Small intestine (tissue), 7 donors: ENCODE data around the gene SCAMP5. TPM values are rescaled to one million over a fixed set of nuclear protein-coding genes. Genes with fewer than 3 reads are reported as not detected.

Source experiments
- DNase-seq, 2 donors: peaks; one replicate each; pipeline versions ENCODE4 v3.0.0 to v3.0.0-alpha.2; 2013
- FAIRE-seq: peaks from 2 replicates; lab custom pipeline; 2012; peaks lifted over from hg19 to GRCh38; lab: Jason Lieb, UNC
- H3K27ac ChIP-seq, 3 donors: one replicate each; pipeline ENCODE4 v1.5.1; 2013; ENCODE audit warnings: low read length in 2 of 3, mild to moderate bottlenecking in 2 of 3, control low read depth in 1 of 3, inconsistent platforms in 1 of 3, low read depth in 1 of 3, moderate library complexity in 1 of 3
- H3K27me3 ChIP-seq, 3 donors: one replicate each; pipeline ENCODE4 v1.6.1; 2013; ENCODE audit warnings: low read length in 3 of 3, inconsistent platforms in 1 of 3; ENCODE audit not compliant: control insufficient read depth in 3 of 3, insufficient read depth in 3 of 3
- H3K36me3 ChIP-seq, 3 donors: one replicate each; pipeline ENCODE4 v1.6.1; 2013; ENCODE audit warnings: low read length in 3 of 3, inconsistent platforms in 1 of 3, low read depth in 1 of 3, mild to moderate bottlenecking in 1 of 3, moderate library complexity in 1 of 3; ENCODE audit not compliant: control insufficient read depth in 3 of 3, insufficient read depth in 2 of 3
- H3K4me1 ChIP-seq, 3 donors: one replicate each; pipeline ENCODE4 v1.6.1; 2013; ENCODE audit warnings: low read length in 2 of 3, inconsistent platforms in 1 of 3, low read depth in 1 of 3, mild to moderate bottlenecking in 1 of 3, moderate library complexity in 1 of 3; ENCODE audit not compliant: control insufficient read depth in 3 of 3, insufficient read depth in 2 of 3
- H3K4me3 ChIP-seq, 3 donors: one replicate each; pipeline ENCODE4 v1.5.1; 2013; ENCODE audit warnings: low read length in 3 of 3, control low read depth in 1 of 3, inconsistent platforms in 1 of 3, low read depth in 1 of 3, mild to moderate bottlenecking in 1 of 3, moderate library complexity in 1 of 3
- H3K9me3 ChIP-seq, 2 donors: one replicate each; pipeline ENCODE4 v1.6.1; 2013; ENCODE audit warnings: low read depth in 1 of 2, low read length in 1 of 2; ENCODE audit not compliant: control insufficient read depth in 2 of 2, insufficient read depth in 1 of 2
- WGBS, 3 donors: extraction: QIAGEN DNeasy Blood & Tissue Kit; methylation state at CpG; one replicate each; pipeline ENCODE4 v1.1.7; 2013; 5-methylcytosine and 5-hydroxymethylcytosine counted together
- polyA plus RNA-seq, 4 donors: library from polyadenylated mRNA; stranded (reverse) in 3 of 4; unstranded in 1 of 4; fragments of 200-250 nt in 3 of 4; fragments of 120-200 nt in 1 of 4; gene quantifications; one replicate each; pipeline versions ENCODE4 v1.2.1 to v1.2.3, GENCODE V29; 2013
- donor health status: healthy with polysubstance abuse.
- donor health status: control.
- donor health status: control.
- donor health status: Bipolar disorder and iron deficiency.
- donor health status: healthy.

The SCAMP5 gene
- polyA plus RNA-seq, 4 donors: 22.8 to 78.1 (median 56.8) TPM

DNA sequence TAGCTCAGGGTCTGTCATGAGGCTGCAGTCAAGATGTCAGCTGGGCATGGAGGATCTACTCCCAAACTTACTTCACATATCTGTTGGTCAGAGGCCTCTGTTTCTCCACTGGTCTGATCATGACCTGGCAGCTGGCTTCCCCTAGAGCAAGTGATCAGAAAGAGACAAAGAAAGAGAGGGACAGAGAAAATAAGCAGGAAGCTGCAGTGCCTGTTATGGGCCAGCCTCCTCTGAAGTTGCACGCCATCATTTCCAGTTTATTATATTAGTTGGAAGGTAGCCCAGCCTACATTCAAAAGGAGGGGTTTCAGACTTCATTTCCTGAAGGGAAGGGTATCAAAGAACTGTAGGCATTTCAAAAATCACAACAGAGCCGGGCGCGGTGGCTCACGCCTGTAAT lies 33.7 kb upstream of the SCAMP5 start:
- peaks cover 0 to 43% (median 0%) of the 10 kb centered on the region in 3 donors for H3K27me3 ChIP-seq
- H3K9me3 ChIP-seq: no peaks in the 10 kb centered on the region
- peaks cover 0 to 25% (median 0%) of the 10 kb centered on the region in 3 donors for H3K4me1 ChIP-seq
- 38 to 72% (median 58%) methylated on average over 5 of the region's 5 CpGs for WGBS, 3 donors
- H3K36me3 ChIP-seq: no peaks in the 10 kb centered on the region
- no peak overlapping the region for H3K27ac ChIP-seq
- no peak for DNase-seq
- H3K4me3 ChIP-seq: no peak overlapping the region
- FAIRE-seq: no peak

DNA sequence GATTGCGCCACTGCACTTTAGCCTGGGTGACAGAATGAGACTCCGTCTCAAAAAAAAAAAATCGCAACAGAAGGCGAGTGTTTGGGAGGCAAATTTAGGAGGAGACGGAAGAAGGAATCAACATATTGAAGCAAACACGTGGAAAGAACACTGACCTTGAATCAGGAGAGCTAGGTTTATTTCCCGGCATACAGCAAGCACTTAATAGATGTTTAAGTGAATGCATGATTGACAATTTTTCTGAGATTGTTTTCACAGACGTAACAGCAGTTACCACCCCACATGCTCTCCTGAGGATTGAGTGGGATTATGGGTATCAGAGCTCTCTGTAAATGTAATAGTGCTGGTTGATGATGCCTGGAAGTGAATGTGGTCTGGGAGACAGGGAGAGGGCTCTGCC lies 33.1 kb upstream of the SCAMP5 start:
- FAIRE-seq (no peak), DNase-seq (no peak)
- Histone ChIP-seq H3K36me3 (no peaks in the 10 kb centered on the region), H3K27me3 (peaks cover 0 to 42% (median 0%) of the 10 kb centered on the region in 3 donors), H3K9me3 (no peaks in the 10 kb centered on the region), H3K4me3 (no peak overlapping the region), H3K27ac (no peak overlapping the region), H3K4me1 (peaks cover 0 to 21% (median 0%) of the 10 kb centered on the region in 3 donors)
- WGBS, 3 donors: 80 to 86% (median 85%) methylated on average over 8 of the region's 8 CpGs

DNA sequence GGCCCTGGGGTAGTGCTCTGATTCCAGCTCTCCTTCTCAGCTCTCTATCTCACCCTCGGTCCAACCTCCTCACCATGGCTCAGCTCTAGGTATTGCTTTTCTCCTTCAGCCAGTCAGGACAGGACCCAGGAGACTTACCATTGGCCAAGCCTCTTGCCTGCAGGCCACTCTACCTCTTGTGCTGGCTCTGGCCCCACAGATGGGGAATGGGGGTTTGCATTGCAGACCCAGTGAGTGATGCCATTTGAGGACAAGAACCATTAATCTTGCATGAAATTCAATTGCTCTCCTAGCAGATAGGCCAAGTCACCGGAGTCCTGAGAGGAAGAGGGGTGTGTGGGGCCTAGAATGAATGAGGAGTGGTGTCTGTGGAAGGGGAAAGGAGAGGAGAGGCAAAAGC lies 32.7 kb upstream of the SCAMP5 start:
- Histone ChIP-seq H3K27me3 (peaks cover 0 to 37% (median 0%) of the 10 kb centered on the region in 3 donors), H3K27ac (no peak overlapping the region), H3K9me3 (no peaks in the 10 kb centered on the region), H3K4me3 (no peak overlapping the region), H3K36me3 (no peaks in the 10 kb centered on the region), H3K4me1 (peaks cover 0 to 17% (median 0%) of the 10 kb centered on the region in 3 donors)
- DNase-seq: no peak
- 64 to 89% (median 78%) methylated on average over 2 of the region's 2 CpGs for WGBS, 3 donors
- FAIRE-seq: no peak

DNA sequence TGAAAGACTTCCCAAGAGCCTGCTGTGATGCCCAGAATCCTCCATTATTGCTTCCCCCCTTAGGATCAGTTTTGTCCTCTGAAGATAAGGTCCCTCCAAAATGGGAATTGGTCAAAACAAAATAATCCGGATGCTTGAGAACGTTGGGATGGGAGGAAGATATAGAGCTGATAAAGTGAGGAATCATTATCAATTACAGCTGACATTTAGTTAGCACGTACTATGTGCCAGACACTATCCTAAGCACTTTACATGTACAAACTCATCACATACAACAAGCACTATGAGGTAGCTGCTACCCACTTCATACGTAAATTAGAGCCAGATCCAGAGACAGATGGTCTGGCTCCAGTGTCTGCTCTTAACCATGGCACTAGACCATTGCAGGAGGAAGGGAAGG lies 32.1 kb upstream of the SCAMP5 start:
- Histone ChIP-seq H3K27me3 (peaks cover 0 to 32% (median 0%) of the 10 kb centered on the region in 3 donors), H3K27ac (no peak overlapping the region), H3K9me3 (no peaks in the 10 kb centered on the region), H3K36me3 (no peaks in the 10 kb centered on the region), H3K4me3 (no peak overlapping the region), H3K4me1 (peaks cover 0 to 11% (median 0%) of the 10 kb centered on the region in 3 donors)
- DNase-seq (no peak), FAIRE-seq (no peak)
- 76 to 90% (median 86%) methylated on average over 4 of the region's 4 CpGs for WGBS, 3 donors

DNA sequence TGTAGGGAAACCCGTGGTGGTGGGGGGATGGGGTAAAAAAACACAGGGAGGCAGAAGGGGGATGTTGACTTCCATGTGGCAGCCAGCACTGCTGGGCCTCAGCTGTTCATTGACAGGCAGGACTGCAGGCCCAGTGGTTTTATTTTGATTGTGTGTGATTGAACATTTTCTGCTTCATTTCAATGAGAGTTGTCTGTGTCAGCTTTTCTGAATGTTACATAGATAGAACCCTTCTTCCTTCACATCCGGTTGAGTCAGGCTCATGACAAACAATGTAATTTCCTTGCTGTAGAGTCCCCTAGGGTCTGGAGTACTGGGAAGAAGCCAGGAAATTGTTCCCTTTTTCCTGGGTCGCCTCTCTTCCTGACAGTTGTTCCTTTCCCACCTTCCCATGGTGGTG lies 30.6 kb upstream of the SCAMP5 start:
- Histone ChIP-seq H3K27ac (peak overlapping the region in 1 of 3 donors; percentile 4), H3K4me1 (no peaks in the 10 kb centered on the region), H3K4me3 (no peak overlapping the region), H3K27me3 (peaks cover 0 to 16% (median 0%) of the 10 kb centered on the region in 3 donors), H3K36me3 (no peaks in the 10 kb centered on the region), H3K9me3 (no peaks in the 10 kb centered on the region)
- DNase-seq (no peak), FAIRE-seq (no peak)
- WGBS, 3 donors: 22 to 52% (median 36%) methylated on average over 3 of the region's 3 CpGs

DNA sequence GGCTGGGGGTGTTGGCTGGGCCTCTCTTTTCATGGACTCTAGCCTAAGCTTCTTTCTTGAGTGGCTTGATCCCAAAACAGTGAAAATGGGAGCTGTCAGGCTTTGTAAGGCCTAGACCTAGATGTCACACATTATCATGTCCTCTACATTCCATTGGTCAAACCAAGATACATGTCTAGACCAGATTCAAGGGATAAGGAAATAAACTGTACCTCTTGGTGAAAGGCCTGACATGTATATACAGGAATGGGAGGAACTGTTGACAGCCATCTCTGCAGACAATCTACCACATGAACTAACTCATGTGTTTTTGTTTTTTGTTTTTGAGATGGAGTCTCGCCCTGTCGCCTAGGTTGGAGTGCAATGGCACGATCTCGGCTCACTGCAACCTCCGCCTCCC lies 27.7 kb upstream of the SCAMP5 start:
- Histone ChIP-seq H3K36me3 (no peaks in the 10 kb centered on the region), H3K27me3 (peaks cover 0 to 4% (median 0%) of the 10 kb centered on the region in 3 donors), H3K4me3 (no peak overlapping the region), H3K4me1 (no peaks in the 10 kb centered on the region), H3K27ac (no peak overlapping the region), H3K9me3 (no peaks in the 10 kb centered on the region)
- 80 to 98% (median 82%) methylated on average over 5 of the region's 5 CpGs for WGBS, 3 donors
- DNase-seq (no peak), FAIRE-seq (no peak)

DNA sequence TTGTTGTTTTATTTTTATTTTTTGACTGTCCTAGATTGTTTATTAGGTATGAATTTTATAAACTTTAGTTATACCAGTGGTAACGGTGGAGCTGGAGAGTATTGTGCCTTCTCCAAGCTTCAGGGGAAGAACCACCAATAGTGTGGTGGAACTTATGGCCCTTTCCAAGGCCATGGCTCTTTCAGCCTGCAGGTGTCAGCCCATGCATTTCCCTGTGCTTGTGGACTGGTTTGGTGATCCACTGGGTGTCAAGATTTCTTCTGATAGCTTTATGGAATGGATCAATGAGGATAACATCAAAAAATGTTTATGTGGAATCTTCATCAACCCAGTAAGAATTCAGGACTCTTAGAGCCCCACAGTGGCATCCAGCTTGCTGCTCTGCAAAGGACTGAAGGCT lies 19.2 kb upstream of the SCAMP5 start:
- peaks cover 0 to 7% (median 0%) of the 10 kb centered on the region in 3 donors for H3K27me3 ChIP-seq
- WGBS, 3 donors: 62 to 84% (median 70%) methylated on average over 1 of the region's 1 CpG
- H3K4me1 ChIP-seq: no peaks in the 10 kb centered on the region
- no peak overlapping the region for H3K27ac ChIP-seq
- no peaks in the 10 kb centered on the region for H3K9me3 ChIP-seq
- H3K36me3 ChIP-seq: no peaks in the 10 kb centered on the region
- no peak for FAIRE-seq
- DNase-seq: no peak
- H3K4me3 ChIP-seq: no peak overlapping the region

DNA sequence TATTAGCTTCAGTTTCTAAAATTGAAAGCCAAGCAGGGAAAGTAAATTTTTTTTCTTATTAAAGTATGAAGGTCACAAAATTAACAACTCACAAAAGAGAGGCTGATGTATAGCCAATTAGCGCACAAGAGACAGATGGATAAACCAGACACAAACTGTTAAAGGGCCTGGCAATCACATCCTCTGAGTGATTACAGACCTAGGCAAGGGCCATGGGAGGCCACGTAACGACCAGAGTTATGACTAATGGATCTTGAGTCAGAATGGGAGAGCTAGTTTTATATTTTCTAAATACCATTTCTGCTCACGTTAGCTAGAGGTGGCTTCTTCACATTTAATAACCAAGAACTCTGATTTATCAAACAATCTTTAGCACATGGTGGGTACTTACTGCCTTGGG lies 17.8 kb upstream of the SCAMP5 start:
- DNase-seq (no peak), FAIRE-seq (no peak)
- Histone ChIP-seq H3K4me1 (no peaks in the 10 kb centered on the region), H3K4me3 (no peak overlapping the region), H3K27ac (no peak overlapping the region), H3K9me3 (no peaks in the 10 kb centered on the region), H3K36me3 (no peaks in the 10 kb centered on the region), H3K27me3 (peaks cover 0 to 7% (median 0%) of the 10 kb centered on the region in 3 donors)
- 50 to 70% (median 51%) methylated on average over 4 of the region's 4 CpGs for WGBS, 3 donors

DNA sequence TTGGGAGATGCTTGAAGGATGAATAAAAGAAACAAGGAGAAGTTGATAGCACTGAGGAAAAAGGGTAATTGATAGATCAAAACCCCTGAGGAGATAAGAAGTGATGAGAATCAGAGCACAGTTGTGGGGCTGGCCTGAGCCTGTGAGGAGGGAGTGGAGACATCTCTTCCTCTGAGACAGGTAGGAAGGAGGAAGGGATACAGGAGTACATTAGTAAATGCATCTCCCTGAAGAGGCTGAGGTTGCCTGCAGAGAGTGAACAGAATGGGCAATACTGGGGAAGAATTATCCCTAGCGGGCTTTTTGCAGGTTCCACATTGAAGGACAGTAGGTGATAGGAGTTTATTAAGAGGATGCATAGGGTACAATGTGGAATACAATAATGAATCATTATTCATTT lies 17.3 kb upstream of the SCAMP5 start:
- WGBS, 3 donors: 77 to 92% (median 88%) methylated on average over 1 of the region's 1 CpG
- FAIRE-seq: no peak
- no peak overlapping the region for H3K4me3 ChIP-seq

More for the DNA sequence above, 17.3 kb upstream of the SCAMP5 start:
- Histone ChIP-seq H3K4me1 (no peaks in the 10 kb centered on the region), H3K36me3 (no peaks in the 10 kb centered on the region), H3K9me3 (no peaks in the 10 kb centered on the region), H3K27ac (no peak overlapping the region), H3K27me3 (peaks cover 0 to 5% (median 0%) of the 10 kb centered on the region in 3 donors)
- no peak for DNase-seq
